HG02571 (cell line): ENCODE results near the gene FKBP2.

Source experiments
- ATAC-seq: cut with Tn5 transposase; IDR thresholded peaks from one replicate; pipeline ENCODE4 v1.9.1; 2021; ENCODE audit warnings: mild to moderate bottlenecking, moderate library complexity; ENCODE audit not compliant: unreplicated experiment

FKBP2 gene

GRCh38 chr11:64218628-64219353 lies 22.1 kb upstream of the FKBP2 start:
- no peak for ATAC-seq

GRCh38 chr11:64219354-64219684 lies 21.6 kb upstream of the FKBP2 start:
- ATAC-seq, result no peak

GRCh38 chr11:64219755-64220154 lies 21.1 kb upstream of the FKBP2 start:
- ATAC-seq, result no peak

- no peak for ATAC-seq
These were observed 20.6 kb upstream of the FKBP2 start for GRCh38 chr11:64220271-64220670.

DNA sequence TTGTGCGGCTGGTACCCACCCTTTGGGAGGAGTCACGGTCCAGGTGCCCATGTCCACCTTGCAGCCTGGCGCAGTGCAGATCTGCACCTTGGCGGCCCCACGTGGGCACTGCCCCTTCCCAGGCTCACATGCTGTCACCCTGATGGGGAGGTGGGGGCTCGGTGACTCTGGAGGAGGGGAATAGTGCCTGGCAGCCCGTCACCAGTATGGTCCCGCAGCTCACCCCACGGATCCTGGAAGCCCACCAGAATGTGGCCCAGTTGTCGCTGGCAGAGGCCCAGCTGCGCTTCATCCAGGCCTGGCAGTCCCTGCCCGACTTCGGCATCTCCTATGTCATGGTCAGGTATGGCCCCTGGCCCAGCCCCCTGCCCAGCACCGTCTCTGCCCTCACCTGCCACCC lies 20.1 kb upstream of the FKBP2 start:
- ATAC-seq, result no peak

DNA sequence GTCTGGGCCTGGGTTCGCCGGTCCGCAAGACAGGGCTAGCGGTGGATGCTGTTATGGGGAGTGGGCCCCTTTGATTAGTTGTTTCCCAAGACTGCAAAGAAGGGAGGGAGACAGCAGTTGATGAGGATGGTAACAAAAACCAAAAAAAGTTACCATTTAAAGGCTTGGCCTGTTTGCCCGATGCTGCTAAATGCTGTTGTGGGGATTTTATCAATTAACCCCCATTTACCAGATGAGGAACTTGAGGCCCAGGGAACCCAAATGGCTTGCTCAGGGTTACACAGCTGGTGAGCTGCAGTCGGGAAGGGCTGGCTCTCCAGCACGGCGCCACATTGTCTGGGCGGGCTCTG lies 18.3 kb upstream of the FKBP2 start:
- ATAC-seq, result no peak

DNA sequence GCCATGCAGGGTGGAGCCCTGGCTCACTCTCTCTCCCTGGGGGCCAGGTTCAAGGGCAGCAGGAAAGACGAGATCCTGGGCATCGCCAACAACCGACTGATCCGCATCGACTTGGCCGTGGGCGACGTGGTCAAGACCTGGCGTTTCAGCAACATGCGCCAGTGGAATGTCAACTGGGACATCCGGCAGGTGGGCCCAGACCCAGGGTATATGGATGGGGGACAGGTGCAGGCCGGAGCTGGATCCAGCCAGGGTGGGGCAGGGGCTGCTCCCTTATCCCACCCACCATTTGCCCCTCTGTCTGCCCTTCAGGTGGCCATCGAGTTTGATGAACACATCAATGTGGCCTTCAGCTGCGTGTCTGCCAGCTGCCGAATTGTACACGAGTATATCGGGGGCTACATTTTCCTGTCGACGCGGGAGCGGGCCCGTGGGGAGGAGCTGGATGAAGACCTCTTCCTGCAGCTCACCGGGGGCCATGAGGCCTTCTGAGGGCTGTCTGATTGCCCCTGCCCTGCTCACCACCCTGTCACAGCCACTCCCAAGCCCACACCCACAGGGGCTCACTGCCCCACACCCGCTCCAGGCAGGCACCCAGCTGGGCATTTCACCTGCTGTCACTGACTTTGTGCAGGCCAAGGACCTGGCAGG lies 17.8 kb upstream of the FKBP2 start:
- ATAC-seq, result no peak

DNA sequence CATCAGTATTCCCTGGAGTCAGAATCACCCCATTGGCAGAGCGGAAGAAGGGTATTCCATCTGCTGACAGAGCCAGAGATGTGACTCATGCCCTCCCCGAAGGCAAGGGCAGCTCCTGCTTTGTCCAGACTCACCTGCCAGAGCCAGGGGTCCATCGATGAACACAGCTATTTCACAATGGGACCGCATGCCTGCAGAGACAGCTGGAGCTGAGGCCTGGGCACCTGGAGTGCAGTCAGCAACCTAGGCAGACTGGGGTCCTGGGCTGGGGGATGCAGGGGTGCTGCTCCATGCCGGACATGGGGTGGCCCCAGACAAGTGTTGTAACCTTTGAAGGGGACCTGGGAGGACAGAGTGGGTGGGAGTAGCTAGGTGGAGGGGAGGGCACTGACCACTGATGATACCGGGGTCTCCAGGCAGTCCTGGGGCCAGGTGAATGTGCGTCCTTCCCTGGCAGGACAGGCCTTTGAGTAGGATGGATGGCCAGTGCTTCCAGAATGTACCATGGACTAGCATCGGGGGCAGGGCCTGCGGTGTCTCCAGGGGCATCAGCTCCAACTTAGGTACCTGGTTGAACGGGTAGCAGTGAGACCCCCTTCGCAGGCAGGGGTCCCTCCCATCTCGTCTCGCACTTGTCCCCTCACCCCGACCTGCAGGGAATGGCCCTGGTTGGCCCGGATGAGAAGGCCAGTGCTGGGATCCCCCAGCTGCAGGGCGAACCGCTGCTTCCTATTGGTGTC lies 16.6 kb upstream of the FKBP2 start:
- ATAC-seq, result no peak

DNA sequence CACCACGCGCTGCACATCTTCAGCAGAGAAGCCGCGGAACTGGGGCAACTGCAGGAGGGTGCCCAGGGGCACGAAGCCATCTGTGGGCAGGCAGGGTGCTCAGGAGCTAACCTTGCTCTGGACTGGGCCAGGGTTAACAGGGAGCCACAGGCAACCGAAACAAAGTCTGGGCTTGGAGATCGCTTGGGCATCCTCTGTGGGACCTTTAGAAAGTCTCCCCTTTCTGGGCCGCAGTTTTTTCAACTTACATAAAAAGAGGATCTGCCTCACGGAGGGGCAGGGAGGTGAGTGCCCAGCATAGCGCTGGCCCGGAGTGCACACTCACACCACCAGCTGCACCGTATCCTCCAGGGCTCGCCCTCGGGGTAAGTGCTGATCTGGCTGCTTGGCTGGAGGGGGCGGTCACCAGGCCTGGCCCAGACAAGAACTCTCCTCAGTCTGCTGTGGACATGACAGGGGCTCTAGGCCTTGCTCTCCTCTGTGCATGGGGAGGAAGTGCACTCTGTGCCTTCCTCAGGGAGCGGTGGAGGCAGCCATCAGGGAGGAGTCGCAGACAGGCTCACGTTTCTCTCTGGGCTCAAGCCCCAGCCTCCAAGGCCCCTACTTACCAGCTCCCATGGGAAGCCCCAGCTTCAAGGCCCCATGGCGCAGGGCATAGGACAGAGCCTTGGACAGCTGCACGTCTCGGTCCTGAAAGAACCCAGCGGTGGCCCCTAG lies 15.8 kb upstream of the FKBP2 start:
- no peak for ATAC-seq

- peak; percentile 59 for ATAC-seq
These were observed 15.0 kb upstream of the FKBP2 start, which contains the start of the genes NUDT22 and TRPT1 for GRCh38 chr11:64225608-64226506. Gene NUDT22, plus strand, starts transcription at chr11:64226274. Its CDS starts 379 bp downstream, at chr11:64226653. Gene TRPT1, minus strand, starts transcription at chr11:64226186. Its CDS starts 326 bp downstream, at chr11:64225860.

DNA sequence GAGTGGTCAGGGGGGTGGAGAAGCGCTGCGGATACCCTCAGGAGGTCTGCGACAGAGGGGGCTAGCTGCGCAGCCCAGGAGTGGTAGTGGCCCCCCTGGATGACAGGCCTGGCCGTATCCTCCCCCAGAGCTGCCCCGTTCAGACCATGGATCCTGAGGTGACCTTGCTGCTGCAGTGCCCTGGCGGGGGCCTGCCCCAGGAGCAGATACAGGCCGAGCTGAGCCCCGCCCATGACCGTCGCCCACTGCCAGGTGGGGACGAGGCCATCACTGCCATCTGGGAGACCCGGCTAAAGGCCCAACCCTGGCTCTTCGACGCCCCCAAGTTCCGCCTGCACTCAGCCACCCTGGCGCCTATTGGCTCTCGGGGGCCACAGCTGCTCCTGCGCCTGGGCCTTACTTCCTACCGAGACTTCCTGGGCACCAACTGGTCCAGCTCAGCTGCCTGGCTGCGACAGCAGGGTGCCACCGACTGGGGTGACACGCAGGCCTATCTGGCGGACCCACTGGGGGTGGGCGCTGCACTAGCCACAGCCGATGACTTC lies 14.3 kb upstream of the FKBP2 start:
- peak; percentile 26 for ATAC-seq

DNA sequence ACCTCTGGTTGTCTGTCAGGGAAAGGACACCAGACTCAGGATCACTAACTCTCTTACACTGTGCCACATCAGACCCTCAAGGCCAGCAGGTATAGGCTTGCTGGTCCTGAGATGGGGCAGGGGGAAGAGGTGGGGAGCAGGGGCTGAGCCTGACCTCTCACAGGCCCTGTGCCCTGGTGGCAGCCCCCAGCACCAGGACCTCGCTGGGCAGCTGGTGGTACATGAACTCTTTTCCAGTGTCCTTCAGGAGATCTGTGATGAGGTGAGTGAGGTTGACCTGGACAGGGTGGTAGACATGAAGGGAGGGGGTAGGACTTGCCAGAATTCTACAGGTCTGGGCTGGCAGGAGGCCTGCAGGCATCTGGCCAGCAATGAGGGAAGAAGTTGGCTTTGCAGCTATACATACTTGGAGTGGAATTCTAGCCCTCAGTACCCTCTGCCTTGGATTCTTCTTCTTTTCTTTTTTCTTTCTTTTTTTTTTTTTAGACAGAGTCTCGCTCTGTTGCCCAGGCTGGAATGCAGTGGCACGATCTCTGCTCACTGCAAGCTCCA lies 13.4 kb upstream of the FKBP2 start:
- no peak for ATAC-seq

DNA sequence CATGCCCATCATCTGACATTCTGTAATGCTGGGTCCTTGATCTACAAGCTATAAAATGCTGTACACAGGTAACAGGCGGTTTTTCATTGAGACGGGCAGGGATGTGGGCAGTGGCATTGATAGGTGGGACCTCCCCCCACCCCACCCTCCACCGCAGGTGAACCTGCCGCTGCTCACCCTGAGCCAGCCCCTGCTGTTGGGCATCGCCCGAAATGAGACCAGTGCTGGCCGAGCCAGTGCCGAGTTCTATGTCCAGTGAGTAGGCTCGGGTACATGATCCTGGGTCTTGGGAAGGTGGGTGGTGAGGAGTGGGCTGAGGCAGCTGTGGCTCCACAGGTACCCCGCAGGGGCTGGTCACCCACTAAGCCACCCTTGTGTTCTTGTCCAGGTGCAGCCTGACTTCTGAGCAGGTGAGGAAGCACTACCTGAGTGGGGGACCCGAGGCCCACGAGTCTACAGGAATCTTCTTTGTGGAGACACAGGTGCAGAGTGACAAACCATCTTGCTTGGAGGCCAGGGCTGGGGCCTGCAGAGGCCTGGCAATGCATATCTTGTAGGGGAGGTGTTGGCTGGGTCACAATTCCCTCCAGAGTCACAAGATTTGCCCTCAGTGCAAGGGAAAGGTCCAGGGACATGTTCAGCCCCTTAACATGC lies 11.7 kb upstream of the FKBP2 start:
- ATAC-seq, result no peak

DNA sequence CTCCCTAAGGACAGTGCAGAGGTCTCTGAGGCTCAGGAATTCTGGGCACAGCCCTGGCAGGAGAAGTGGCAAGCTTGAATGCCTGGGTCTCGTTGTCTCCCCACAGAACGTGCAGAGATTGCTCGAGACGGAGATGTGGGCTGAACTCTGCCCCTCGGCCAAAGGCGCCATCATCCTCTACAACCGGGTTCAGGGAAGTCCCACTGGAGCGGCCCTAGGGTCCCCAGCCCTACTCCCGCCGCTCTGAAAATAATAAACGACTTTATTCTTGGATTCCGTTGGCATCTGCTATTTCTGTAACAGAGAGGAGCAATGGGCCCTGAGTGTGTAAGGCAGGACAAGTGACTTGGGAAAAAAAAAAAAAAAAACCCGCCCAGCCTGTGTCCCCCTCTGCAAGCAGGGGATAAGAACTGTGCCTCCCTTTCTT lies 11.1 kb upstream of the FKBP2 start:
- ATAC-seq, result no peak

DNA sequence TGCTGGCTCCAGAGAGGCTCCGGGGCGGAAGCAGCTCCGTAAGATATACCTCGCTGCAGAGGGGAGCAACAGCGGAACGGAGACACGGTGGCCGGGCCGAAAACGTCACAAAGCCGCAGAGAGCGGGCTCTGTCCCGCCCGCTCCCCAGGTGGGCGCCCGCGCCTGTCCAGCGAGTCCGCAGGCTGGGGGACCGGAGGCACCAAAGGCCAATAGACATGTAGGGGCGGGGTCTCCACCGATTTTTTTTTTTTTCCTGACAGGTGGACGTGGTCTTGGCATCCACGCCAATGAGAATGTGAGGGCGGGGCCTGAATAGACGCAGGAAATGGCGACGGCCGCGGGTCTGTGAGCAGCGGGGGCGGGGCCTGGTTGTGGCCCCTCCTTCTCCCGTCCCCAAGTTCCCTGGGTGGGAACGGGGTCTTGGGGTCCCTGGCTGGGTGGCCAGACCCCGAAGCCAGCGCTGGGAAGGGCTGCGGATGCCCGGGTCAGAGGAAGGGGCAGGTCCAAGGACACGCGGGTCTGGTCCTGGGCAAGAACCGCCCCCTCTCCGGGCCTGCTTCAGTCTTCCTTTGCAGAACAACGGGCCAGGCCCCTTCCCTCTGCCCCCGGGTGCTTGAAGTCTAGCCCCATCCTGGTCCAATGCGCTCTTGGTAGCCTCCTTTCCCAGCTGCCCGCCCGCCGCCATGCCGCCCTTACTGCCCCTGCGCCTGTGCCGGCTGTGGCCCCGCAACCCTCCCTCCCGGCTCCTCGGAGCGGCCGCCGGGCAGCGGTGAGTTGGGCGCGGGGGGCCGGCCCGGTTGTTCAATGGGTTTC lies 10.5 kb upstream of the FKBP2 start, which contains the start of gene DNAJC4:
TSS of gene DNAJC4 (plus strand) at position 378 of the 814 bp plus-strand sequence. CDS start at position 685, 307 bp downstream.
- ATAC-seq, result no peak

DNA sequence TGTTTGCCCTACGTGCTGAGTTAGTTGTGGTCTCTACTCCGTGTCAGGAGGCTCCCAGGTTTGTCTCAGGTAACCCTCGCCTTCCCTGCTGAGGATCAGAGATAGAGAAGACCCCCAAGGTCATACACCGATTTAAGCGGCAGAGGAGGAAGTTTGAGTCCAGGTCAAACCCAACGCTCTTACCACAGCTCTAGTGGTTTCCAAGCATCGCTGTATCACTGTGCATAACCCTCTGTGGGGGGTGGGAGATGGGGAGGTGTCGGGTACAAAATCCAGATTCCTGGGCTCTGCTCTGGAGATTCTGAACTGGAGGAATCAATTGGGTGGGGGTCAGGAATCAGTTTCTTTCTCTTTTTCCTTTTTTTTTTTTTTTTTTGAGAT lies 9.9 kb upstream of the FKBP2 start:
- ATAC-seq, result no peak

- ATAC-seq, result no peak
These were observed 9.3 kb upstream of the FKBP2 start for GRCh38 chr11:64231546-64231945.
